ENCODE measurements around the gene FGB.

- TF ChIP-seq CTCF (IDR thresholded peaks at IDR 0.05) (no peak), POLR2A (IDR thresholded peaks at IDR 0.05) (no peak), POLR2AphosphoS5 (IDR thresholded peaks at IDR 0.05) (no peak)
Observed at GRCh38 chr4:154591890-154592289, 29.1 kb downstream of the FGB start.

All from transverse colon (tissue), 4 donors.